ENCODE measurements around the gene HSPB2.
A peak's percentile ranks its signal among the peaks of the same experiment; 100 is the strongest.
"Not testable (repeated sequence)": the region's sequence is repeated elsewhere in the genome, so short reads cannot be mapped to it uniquely, and the experiment has no call there.

The HSPB2 gene, protein sequence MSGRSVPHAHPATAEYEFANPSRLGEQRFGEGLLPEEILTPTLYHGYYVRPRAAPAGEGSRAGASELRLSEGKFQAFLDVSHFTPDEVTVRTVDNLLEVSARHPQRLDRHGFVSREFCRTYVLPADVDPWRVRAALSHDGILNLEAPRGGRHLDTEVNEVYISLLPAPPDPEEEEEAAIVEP
- total RNA-seq, result 0 reads per million in 4 donors

DNA sequence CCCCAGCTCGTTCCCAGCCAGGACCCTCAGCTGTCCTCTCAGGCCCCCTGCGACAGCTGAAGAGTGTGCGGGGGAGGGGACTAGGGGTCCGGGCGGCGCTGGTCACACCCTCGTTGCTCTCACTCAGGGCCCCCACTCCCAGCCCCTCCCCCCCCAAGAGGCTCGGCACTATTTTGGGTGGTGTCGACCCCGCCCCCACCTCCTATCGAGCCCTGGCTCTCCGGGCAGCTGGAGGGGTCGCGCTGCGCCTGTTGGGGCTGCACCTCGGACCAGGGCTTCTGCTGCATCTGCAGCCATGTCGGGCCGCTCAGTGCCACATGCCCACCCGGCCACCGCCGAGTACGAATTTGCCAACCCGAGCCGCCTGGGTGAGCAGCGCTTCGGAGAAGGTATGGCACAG lies at the start of gene HSPB2:
Gene HSPB2, plus strand, starts transcription at position 200 of the 400 bp plus-strand sequence. Its CDS starts 96 bp downstream, at position 296.
- DNase-seq, result no peak

DNA sequence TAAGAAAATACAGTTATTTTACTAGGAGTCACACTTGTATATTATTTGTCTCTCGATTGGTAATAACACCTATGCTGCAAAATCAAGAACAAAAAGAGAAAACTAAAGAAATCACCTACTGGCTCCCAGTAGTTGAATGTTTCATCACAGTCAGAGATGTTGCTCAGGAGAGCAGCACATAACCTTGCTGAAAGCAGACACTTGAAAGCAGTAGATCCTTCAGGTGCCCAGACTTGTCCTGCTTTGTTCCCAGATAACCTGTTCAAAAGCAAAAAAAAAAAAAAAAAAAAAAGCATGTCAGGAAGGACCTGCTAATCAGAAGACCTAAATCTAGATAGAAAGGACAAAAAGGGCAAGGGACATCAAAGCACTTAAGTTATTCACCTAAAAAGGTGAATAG lies 42.4 kb upstream of the HSPB2 start:
- no peak for DNase-seq

DNA sequence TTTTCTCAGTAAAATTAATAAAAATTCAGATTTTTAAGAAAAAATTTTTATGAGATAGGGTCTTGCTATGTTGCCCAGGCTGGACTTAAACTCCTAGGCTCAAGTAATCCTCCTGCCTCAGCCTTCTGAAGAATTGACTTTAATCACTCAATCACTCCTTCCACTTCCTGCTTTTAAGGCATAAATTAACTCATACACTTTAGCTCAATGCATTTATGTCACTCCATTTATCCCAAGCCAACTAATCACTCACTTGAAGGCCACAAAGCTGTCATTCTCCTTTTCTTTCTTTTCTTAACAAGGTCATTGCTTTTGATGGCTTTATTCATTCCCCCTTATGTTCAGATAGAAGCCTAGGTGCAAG lies 42.0 kb upstream of the HSPB2 start:
- no peak for DNase-seq

DNA sequence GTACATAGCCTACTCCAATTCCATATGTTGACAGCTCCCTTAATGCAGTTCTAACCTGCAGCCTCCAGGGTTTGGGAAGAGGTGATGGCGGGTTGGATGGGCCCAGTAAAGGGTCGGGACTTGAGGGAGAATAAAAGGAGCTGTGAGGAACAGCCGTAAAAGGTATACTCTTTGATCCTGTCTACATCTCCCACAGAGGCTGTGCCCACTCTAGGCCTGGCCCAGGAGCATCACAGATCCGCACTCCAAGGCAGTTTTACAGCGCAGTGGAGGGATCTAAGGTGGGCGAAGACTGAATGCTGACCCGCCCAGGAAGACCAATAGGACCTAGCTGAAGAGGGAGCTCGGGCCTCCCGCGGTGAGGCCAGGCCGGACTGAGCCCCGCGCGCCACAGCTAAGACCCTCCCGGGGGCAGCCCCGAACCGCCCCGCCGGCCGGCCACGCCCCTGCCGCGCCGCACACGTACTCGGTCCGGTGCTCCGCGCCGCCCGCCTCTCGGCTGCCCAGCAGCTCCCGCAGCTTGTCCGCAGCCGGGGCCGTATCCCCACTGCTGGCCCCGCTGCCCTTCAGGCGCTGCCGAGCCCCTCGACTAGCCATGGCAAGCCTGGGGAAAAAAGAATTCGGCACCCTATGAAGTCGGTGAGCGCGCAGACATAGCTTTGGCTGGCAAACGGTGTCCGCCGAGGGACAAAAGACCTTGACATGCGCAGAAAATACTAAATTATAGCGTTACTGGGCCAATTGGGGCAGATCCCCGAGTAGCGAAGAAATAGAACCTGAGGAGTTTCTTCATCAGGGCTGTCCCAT lies 41.4 kb upstream of the HSPB2 start, which contains the start of gene ALG9:
Gene ALG9, minus strand, starts transcription at position 696 of the 807 bp plus-strand sequence. Its CDS starts 99 bp downstream, at position 597.
- peak; percentile 66 to 90 (median 78) for DNase-seq

DNA sequence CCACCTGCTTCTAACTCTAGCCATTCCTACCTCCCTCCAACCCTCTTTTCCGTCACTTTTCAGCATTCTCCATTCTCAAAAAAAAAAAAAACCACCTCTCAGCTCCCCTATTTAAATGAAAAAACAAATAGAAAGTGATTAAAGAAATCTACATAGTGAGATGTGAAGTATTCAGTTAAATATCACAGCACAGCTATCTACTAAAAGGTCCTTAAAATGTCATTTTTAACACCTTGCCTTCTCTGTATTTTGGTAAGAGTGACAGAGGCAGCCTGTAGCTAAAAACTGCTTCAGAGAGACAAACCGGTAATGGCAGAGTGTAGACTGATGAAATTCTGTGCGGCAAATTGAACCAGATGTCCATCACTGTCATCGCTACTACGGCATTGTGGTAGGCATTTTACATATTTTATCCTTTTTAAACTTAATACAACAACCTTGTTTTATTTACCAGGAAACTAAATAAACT lies 40.8 kb upstream of the HSPB2 start:
- DNase-seq, result no peak

DNA sequence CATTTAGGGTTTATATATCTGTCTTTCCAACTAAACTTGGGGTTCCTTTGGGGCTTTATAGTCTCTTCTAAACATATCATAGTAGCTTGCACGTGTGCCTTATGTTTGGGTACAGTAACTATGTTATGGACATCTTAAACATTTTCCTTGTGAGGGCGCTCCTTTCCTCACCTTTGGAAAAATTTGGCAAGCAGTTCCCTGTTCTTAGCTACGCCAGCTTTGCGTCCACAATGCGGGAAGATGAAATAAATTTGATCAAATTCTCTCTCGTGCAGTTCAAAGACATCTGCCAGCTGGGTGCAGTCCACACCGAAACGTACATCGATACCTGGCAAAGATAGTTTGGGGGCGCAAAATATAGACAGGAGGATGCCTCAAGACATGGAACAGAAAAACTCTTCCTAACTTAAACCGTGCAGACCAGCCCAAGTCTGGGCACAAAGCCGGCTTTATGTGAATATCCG lies 34.1 kb upstream of the HSPB2 start:
- no peak for DNase-seq

DNA sequence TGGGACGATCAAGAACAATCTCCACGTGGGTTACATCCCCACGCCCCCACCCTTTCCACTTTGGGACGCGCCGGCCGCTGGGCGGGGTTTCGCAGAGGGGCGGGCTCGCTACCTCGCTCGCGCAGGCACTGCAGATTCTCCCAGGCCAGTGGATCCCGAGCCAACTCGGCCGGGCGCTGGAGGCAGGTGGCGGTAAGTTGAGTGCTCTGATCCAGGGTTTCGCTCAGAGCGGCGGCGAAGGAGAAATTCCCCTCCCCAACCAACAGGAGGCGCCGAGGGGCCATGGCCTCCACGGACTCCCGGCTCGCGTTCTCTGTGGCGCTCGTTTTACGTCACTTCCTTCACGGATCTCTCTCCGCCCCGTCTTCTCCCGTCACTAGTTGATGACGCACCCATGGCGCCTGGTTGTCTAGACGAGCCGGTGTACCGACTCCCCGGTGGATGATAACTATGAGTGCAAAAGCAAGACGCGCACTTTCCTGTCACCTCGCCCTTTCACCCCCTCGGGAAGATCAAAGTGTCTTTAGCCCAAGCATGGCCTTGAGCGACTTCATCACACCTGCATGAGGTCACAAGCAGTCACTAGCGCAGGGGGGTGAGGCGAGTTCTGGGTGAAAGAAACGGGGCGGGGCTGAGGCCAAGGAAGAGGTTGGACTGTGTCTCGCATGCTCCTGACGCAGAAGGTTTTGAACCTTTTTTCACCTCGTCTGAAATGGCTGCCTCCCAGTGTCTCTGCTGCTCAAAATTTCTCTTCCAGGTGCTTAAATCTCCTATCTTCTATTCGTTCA lies 33.5 kb upstream of the HSPB2 start, which contains the start of the genes CFAP68 and FDXACB1:
Gene CFAP68, plus strand, starts transcription at position 693 of the 788 bp plus-strand sequence. Its CDS starts 20 bp downstream, at position 713.
Gene FDXACB1, minus strand, starts transcription at position 317 of the 788 bp plus-strand sequence. Its CDS starts 33 bp downstream, at position 284.
- DNase-seq, result peak; percentile 90 to 96 (median 95)

DNA sequence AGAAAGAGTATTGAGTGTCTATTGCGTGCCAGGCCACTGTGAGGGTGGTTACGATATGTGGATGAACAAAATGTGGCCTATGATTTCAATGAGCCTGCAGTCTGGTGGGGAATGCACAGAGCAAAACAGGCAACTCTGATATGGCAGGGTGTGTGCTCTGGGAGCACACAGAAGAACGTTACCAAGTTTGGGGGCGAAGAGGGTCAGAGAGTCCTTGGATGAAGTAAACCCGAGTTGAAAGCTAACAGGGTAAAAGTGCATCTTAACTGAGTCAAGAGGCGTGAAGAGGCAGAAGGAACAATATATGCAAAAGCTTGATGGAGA lies 32.9 kb upstream of the HSPB2 start:
- DNase-seq, result no peak

DNA sequence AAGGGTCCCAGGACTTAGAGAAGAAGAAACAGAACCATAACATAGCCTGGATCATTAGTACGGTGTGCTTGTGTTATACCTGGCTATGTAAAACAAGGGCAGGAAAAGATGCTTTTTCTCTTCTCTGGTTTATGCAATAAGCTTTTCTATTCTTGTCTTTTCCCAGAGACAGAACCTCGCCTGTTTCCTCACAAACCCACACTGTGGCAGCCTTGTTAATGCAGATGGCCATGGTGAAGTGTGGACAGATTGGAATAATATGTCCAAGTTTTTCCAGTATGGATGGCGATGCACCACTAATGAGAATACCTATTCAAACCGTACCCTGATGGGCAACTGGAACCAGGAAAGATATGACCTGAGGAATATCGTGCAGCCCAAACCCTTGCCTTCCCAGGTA lies 30.3 kb upstream of the HSPB2 start:
- no peak for DNase-seq

DNA sequence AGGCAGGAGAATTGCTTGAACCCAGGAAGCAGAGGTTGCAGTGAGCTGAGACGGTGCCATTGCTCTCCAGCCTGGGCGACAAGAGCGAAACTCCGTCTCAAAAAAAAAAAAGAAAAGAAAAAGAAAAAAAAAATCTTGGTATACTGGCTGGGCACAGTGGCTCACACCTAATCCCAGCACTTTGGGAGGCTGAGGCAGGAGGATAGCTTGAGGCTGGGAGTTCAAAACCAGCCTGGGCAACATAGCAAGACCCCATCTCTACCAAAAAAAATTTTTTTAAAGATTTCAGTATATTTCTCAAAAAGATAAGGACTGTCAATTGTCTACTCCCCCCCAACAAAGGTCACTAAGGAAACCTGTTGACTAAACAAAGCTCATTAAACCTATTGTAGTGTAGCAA lies 27.5 kb upstream of the HSPB2 start:
- not testable (repeated sequence) for DNase-seq

DNA sequence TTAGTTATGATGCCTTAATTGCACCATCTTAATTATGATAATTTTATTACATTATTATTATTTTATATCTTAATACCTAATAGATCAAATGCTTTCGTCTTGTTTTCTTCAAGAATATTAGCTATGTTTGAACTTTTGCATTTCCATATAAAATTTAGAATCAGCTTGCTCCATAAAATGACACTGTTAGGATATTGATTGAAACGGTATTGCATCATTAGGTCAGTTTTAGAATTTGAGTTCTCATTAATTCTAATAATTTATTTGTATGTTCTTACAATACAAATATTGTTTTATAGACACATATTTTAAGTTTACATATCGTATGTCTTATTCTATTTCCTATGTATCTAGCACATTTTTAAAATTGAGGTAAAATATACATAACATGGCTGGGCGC lies 26.5 kb upstream of the HSPB2 start:
- no peak for DNase-seq

DNA sequence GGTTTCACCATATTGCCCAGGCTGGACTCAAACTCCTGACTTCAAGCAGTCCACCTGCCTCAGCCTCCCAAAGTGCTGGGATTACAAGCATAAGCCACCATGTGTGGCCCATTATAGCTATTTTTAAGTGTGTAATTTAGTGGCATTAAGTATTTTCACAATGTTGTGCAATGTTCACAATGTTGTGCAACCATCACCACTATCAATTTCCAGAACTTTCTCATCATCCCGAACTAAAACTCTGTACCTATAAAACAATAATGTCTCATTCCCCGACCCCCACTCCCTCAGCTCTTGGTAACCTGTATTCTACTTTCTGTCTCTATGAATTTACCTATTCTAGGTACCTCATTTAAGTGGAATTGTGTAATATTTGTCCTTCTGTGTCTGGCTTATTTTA lies 25.7 kb upstream of the HSPB2 start:
- DNase-seq, result no peak

DNA sequence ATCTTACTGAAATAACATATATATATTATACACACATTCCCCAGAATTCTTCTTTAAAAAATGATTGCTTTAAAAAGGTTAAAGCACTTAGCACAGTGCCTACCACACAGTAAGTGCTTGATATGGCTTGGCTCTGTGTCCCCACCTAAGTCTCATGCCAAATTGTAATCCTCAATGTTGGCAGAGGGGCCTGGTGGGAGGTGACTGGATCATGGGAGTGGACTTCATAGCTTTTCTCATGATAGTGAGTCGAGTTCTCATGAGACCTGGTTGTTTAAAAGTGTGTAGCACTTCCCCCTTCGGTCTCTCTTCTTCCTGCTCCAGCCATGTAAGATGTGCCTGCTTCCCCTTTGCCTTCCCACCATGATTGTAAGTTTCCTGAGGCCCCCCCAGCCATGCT lies 7.1 kb upstream of the HSPB2 start:
- DNase-seq, result no peak

DNA sequence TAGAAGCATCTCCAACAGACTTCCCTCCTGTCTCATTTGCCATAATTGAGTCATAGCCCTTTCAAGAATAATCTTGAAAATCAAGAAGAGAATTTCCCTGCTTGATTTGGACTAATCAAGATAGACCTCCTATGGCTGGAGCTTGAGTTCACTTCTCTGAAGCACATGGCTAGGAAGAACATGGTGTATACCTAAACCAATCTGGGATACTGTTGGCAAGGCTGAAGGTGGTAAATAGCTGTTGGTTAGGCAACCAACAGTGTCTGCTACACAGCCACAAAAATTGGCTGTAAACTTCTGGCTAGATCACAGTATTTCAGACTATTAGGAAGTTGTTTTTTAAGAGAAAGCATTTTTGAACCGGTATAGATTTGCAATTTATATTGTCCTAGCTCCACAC lies 5.9 kb upstream of the HSPB2 start:
- no peak for DNase-seq

DNA sequence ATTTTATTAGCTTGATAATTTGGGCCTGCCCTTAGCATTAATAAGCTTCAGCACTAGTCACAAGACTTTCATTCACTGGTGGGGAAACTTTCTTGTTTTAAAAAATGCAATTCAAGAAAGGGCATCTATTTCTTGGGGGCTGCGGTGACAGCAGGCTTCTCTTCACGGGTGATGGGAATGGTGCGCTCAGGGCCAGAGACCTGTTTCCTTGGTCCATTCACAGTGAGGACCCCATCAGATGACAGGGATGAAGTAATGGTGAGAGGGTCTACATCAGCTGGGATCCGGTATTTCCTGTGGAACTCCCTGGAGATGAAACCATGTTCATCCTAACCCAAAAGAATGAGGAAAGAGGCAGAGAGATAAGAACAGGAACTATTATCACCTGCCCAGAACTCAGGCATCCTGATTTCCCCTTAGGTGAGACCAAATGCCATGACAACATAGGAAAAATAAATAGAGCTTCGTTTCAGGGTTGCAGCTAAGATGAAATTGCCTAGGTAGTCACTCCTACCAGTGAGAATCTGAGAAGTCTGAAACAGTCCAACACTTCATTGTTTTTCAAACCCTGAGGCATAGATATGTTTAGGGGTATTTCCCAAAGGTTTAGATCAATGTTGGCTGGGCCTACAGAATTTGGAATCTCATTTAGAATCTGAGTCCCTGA lies 3.8 kb upstream of the HSPB2 start:
- DNase-seq, result no peak

DNA sequence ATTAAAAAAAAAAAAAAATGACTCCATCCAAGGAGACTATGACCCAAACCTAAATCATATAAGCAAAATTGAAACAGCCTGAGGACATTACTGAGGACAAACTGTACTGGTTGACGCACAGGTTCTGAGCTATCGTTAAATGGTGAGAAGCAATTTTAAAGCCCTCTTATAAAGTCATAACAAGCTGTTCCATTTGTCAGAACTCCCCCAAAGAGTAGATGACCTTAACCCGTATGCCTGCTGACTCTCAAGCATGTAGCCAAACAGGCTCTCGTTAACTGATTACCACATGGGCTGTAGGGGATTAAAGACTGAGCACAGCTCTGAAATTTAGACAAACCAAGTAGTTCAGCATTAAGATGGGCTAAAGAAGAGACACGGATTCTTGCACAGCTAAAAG lies 3.2 kb upstream of the HSPB2 start:
- DNase-seq, result no peak

DNA sequence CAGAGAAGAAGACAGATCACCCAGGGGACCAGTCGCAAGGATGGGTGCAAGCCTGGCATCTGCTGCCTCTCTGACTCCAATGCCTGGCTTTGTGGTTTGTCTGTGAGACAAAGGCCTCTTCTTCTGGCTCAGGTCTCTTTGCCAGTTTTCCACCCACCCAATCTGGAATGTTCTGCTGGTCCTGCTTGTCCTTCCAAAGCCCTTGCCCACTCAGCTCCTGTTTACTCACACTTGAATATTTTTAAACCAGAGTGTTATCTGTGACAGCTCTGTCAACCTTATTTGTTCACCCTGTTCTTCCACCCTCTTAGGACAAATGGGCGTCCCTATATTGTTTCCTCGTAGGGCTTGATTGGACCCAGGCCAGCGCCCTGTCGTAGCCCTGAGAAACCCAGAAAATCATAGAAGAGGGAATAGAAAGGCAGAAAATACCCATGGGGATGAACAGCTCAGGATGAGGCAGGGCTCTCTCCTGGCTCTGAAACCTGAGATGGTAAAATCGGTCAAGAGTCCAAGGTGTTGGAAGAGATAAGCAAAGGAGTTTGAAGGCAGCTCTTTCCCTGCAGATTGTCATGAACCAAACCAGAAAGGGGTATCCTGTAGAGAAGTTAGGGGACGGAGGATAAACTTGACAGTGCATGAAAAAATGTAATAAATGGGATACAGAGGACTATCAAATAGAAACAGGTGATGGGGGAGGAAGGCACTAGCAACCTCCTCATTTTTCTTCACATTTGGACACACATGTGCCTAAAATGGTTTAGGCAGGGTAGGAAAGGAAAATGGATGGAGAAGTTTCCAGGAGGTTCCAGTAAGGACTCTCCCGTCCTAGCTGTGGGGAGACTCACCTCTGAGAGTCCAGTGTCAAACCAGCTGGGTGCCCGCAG lies 1.6 kb upstream of the HSPB2 start:
- no peak for DNase-seq

DNA sequence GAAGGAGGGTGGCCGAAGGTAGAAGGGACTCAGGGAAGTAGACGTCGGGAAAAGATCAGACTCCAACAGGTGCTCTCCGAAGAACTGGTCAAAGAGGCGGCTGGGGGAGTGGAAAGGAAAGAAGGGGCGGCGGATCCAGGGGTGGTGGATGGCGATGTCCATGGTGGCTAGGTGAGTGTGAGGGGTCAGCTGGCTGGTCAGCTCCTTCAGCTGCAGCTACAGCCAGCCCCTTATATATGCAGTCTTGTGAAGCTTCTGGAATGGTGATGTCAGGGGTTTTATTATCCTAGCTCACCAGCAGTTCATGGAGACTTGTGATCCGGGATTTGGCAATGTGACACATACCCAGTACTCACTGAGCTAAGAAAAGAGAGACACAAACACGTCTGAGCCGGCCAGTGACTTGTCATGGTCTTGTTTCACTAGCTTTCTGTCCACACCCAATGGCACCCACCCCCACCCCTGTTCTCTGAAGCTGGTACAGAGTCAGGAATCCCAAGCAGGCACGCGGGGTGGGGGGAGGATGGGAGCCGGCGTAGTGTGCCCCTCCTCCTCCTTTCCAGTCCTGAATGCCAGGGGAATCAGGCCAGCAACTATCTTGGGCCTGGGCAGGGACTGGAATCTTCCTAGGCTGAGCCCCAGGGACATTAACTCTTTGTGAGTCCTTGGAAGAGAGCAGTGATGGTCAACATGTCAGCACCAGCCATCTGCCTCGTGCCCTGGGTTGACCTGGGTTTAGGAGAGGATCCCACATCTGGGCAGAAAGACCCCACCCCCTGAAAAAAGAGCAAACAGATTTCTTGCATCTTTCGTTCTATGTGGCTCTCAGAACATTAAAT lies 752 bp upstream of the HSPB2 start, which contains the start of gene CRYAB:
Gene CRYAB, minus strand, starts transcription at position 208 of the 839 bp plus-strand sequence. Its CDS starts 46 bp downstream, at position 162.
- DNase-seq, result no peak

DNA sequence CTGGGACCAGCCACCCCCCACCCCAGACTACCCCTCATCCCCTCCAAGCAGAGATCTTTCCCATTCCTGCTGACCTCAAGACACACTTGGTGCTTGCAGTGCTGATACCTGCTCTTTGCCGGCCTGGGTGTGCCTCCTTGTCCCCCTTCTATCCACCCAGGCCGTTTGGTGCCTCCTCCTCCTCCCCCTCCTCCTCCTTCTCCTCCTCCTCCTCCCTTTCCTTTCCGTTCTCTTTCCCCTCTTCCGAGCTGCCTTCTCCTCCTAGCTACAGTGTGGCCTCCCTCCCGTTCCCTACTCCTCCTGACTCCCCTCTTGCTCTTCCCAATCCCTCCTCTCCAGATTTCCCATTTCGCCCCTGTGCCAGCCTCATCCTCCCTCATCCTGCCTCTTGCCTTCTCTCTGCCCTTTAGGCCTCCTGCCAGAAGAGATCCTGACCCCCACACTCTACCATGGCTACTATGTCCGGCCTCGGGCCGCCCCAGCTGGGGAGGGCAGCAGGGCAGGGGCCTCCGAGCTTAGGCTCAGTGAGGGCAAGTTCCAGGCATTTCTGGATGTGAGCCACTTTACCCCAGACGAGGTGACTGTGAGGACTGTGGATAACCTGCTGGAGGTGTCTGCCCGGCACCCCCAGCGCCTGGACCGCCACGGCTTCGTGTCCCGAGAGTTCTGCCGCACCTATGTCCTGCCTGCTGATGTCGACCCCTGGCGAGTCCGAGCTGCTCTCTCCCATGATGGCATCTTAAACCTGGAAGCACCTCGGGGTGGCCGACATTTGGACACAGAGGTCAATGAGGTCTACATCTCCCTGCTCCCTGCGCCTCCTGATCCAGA lies 712 bp downstream of the HSPB2 start:
- DNase-seq, result no peak

Measured in T-helper 1 cell (primary cell).